Measurements from ENCODE around the gene AMTN.

DNA sequence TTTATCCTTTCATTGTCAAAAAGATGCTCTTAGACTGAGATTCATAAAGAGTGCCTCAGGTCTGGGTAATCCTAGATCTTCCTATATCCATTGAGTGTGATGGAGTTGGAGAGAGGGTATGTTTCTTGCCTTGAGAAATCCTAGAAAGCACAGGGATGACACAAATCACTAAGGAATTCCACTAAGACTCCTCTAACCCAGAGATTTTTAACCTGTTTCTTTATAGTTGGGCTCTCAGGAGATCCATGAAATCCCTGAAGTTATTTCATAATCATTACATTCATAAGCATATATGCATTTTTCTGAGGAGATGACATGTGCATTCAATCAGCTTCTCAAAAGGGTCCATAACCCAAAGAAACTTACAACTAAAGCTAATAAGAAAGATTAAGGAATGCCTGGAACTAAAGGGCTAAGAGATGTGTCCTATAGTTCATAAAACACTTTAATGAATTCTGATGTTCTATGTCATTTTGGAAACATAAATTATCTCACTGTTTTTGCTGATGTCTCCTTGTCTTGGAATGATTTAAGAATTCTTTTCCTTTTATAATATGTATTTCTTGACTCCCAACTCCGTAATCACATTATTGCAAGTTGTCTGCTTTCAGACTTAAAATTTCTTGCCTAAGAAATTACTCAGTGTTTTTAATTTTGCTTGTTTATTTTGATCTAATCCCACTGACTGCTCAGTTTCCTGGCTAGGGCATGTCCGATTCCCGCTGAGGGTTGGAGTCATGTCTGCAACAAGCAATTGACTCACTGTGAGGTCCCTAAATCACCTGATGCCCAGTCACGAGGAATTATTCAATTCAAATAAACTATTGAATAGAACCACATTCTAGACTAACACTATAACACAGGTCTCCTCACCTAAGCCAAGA lies 2.8 kb upstream of the AMTN start:
- TF ChIP-seq EZH2 (IDR thresholded peaks at IDR 0.05; ENCODE audit: borderline replicate concordance, low read length) = no peak
- TF ChIP-seq, protein P1, sequence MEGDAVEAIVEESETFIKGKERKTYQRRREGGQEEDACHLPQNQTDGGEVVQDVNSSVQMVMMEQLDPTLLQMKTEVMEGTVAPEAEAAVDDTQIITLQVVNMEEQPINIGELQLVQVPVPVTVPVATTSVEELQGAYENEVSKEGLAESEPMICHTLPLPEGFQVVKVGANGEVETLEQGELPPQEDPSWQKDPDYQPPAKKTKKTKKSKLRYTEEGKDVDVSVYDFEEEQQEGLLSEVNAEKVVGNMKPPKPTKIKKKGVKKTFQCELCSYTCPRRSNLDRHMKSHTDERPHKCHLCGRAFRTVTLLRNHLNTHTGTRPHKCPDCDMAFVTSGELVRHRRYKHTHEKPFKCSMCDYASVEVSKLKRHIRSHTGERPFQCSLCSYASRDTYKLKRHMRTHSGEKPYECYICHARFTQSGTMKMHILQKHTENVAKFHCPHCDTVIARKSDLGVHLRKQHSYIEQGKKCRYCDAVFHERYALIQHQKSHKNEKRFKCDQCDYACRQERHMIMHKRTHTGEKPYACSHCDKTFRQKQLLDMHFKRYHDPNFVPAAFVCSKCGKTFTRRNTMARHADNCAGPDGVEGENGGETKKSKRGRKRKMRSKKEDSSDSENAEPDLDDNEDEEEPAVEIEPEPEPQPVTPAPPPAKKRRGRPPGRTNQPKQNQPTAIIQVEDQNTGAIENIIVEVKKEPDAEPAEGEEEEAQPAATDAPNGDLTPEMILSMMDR (IDR thresholded peaks at IDR 0.05; ENCODE audit: low read length) = no peak
